Measurements from ENCODE around the gene PDIA5.
A peak's percentile ranks its signal among the peaks of the same experiment; 100 is the strongest.

PDIA5 gene

GRCh38 chr3:123027292-123028232 is 39.3 kb upstream of the PDIA5 start, which contains the start of gene SEMA5B:
SEMA5B (minus strand) TSS chr3:123027763; CDS start chr3:122961263, 66,500 bp downstream.
- DNase-seq (ENCODE audit: extremely low read depth, insufficient read length) = peak; percentile 16
- TF ChIP-seq, protein P1, sequence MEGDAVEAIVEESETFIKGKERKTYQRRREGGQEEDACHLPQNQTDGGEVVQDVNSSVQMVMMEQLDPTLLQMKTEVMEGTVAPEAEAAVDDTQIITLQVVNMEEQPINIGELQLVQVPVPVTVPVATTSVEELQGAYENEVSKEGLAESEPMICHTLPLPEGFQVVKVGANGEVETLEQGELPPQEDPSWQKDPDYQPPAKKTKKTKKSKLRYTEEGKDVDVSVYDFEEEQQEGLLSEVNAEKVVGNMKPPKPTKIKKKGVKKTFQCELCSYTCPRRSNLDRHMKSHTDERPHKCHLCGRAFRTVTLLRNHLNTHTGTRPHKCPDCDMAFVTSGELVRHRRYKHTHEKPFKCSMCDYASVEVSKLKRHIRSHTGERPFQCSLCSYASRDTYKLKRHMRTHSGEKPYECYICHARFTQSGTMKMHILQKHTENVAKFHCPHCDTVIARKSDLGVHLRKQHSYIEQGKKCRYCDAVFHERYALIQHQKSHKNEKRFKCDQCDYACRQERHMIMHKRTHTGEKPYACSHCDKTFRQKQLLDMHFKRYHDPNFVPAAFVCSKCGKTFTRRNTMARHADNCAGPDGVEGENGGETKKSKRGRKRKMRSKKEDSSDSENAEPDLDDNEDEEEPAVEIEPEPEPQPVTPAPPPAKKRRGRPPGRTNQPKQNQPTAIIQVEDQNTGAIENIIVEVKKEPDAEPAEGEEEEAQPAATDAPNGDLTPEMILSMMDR (IDR thresholded peaks at IDR 0.05; ENCODE audit: insufficient read depth, low read length, poor library complexity, severe bottlenecking) = peak; percentile 5
- Histone ChIP-seq H3K27me3 (replicated peaks; ENCODE audit: control insufficient read depth, insufficient read depth, low read length) (peaks cover 5% of the 10 kb centered on the region), H3K4me3 (replicated peaks; ENCODE audit: low read depth, low read length) (peak within 1 kb of the TSS; percentile 36), H3K36me3 (ENCODE audit: control insufficient read depth, insufficient read depth, low read length) (no peaks in the 10 kb centered on the region)

DNA sequence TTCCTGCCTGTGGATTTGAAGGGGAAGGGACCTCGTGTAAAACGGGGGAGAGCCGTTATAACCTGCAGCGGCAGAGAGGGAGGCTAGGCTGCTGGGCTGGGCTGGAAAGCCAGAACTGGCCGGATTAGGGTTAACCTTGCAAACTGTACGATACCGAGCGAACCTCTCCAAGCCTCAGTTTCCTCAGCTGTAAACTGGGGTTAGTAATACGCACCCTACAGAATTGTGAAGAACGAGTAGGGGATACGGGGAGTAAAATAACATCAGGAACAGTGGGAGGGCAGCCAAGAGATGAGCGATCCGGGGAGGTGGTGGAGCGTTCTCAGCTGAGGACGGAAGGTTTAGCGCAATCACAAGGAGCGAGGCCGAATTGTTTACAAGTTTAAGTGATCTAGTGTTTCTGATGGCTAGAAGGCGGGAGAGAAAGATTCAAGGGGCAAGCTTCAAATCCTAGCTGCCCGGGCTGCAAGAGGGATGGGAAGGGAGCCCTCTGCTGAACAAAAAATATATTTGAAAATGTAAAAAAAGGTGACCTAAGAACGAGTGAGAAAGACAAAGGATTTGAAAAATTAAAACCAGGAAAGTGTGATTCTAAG is 38.5 kb upstream of the PDIA5 start:
- Histone ChIP-seq H3K27me3 (replicated peaks; ENCODE audit: control insufficient read depth, insufficient read depth, low read length) (peaks cover 5% of the 10 kb centered on the region), H3K36me3 (ENCODE audit: control insufficient read depth, insufficient read depth, low read length) (no peaks in the 10 kb centered on the region), H3K4me3 (replicated peaks; ENCODE audit: low read depth, low read length) (peak overlapping the region; percentile 36)
- TF ChIP-seq, protein P1 (IDR thresholded peaks at IDR 0.05; ENCODE audit: insufficient read depth, low read length, poor library complexity, severe bottlenecking) = peak; percentile 48
- peak; percentile 16 for DNase-seq (ENCODE audit: extremely low read depth, insufficient read length)

GRCh38 chr3:123031051-123031450 is 35.8 kb upstream of the PDIA5 start:
- no peak for DNase-seq (ENCODE audit: extremely low read depth, insufficient read length)
- H3K27me3 ChIP-seq (replicated peaks; ENCODE audit: control insufficient read depth, insufficient read depth, low read length) = peaks cover 3% of the 10 kb centered on the region
- H3K36me3 ChIP-seq (ENCODE audit: control insufficient read depth, insufficient read depth, low read length) = no peaks in the 10 kb centered on the region
- TF ChIP-seq, protein P1 (IDR thresholded peaks at IDR 0.05; ENCODE audit: insufficient read depth, low read length, poor library complexity, severe bottlenecking) = no peak
- no peak overlapping the region for H3K4me3 ChIP-seq (replicated peaks; ENCODE audit: low read depth, low read length)

DNA sequence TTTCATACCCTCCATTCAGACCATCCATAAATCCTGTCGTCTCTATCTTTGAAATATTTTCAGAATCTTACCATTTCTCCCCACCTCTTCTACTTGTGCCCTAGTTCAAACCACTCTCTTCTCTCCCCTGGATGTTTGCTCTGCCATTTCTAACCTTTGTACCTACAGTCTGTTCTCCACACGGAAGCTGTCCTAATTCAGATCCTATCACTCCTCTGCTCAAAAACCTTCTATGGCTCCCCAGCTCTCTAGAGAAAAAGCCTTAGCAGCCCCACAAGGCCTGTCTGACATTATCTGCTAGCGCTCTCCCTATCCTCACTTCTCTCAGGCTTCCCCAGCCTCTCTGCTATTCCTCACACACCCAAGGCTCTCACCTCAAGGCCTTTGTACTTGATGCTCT is 34.8 kb upstream of the PDIA5 start:
- Histone ChIP-seq H3K4me3 (replicated peaks; ENCODE audit: low read depth, low read length) (no peak overlapping the region), H3K36me3 (ENCODE audit: control insufficient read depth, insufficient read depth, low read length) (no peaks in the 10 kb centered on the region), H3K27me3 (replicated peaks; ENCODE audit: control insufficient read depth, insufficient read depth, low read length) (peaks cover 2% of the 10 kb centered on the region)
- DNase-seq (ENCODE audit: extremely low read depth, insufficient read length) = no peak
- TF ChIP-seq, protein P1 (IDR thresholded peaks at IDR 0.05; ENCODE audit: insufficient read depth, low read length, poor library complexity, severe bottlenecking) = no peak

DNA sequence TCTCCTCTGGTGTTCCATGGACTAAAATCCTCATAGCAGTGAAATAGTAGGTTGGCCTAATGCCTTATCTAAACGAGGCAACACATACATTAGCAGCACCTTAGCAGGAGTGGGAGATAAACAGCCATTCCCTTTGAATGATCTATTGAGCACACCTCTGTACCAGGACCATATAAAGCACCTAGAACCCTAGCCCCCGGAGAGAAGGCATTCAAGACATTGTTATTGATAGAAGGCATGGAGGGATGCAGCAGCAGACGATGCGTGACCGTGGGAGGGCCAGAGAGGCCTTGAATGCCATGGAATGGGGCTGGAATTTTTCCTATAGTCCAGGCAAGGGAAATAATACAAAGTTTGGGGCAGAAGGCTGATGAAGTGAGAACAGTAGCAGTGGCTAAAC is 32.7 kb upstream of the PDIA5 start:
- H3K36me3 ChIP-seq (ENCODE audit: control insufficient read depth, insufficient read depth, low read length) = no peaks in the 10 kb centered on the region
- H3K4me3 ChIP-seq (replicated peaks; ENCODE audit: low read depth, low read length) = no peak overlapping the region
- TF ChIP-seq, protein P1 (IDR thresholded peaks at IDR 0.05; ENCODE audit: insufficient read depth, low read length, poor library complexity, severe bottlenecking) = no peak
- no peaks in the 10 kb centered on the region for H3K27me3 ChIP-seq (replicated peaks; ENCODE audit: control insufficient read depth, insufficient read depth, low read length)
- DNase-seq (ENCODE audit: extremely low read depth, insufficient read length) = no peak

Measured in GM06990 (cell line).